HL-60 (cell line): ENCODE data around the gene MET.

Experiments
- GABPA ChIP-seq: IDR thresholded peaks from 2 replicates; pipeline ENCODE4 v1.6.1; 2012; ENCODE audit warnings: low read depth
- POLR2AphosphoS5 ChIP-seq: IDR thresholded peaks from 2 replicates; pipeline ENCODE4 v1.6.1; 2012; ENCODE audit warnings: low read depth
- SPI1 ChIP-seq: IDR thresholded peaks from 2 replicates; pipeline ENCODE4 v1.6.1; 2012; ENCODE audit warnings: low read depth, mild to moderate bottlenecking, borderline replicate concordance
- TF ChIP-seq, protein P1 (sequence below): IDR thresholded peaks from one replicate; pipeline ENCODE4 v1.5.1; 2011; ENCODE audit warnings: low read length, control low read depth, inconsistent platforms; ENCODE audit not compliant: insufficient read depth
- TF ChIP-seq, protein P2 (sequence below): IDR thresholded peaks from 2 replicates; pipeline ENCODE4 v1.6.1; 2012; ENCODE audit warnings: low read depth; ENCODE audit not compliant: insufficient replicate concordance

DNA sequence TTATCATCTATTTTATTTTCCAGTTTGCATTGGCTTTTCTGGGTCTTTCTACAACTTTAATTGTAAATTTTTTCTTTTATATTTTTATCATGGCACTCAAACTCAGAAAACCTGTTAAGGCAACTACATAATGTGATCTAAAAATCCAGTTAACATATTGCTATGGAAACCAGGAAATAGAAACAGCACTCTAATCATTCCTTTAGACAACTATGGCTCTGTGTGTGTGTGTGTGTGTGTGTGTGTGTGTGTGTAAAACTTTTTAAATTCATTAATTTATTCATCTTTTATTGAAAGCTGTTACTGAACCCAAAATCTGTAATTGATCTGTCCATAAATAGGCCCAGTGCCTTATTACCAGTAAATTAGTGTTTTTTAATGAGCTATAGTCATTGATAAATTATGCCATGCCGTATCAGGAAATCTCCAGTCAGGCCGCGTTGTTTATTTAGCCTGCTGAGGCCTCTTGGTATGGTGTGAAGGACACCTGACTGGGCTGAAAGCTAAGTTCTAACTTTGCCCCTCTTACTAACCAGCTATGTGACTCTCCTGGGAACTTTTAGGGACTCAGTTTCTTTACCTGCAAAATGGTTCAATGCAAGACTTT, 1.5 kb upstream of the MET start:
- TF ChIP-seq, protein P1, sequence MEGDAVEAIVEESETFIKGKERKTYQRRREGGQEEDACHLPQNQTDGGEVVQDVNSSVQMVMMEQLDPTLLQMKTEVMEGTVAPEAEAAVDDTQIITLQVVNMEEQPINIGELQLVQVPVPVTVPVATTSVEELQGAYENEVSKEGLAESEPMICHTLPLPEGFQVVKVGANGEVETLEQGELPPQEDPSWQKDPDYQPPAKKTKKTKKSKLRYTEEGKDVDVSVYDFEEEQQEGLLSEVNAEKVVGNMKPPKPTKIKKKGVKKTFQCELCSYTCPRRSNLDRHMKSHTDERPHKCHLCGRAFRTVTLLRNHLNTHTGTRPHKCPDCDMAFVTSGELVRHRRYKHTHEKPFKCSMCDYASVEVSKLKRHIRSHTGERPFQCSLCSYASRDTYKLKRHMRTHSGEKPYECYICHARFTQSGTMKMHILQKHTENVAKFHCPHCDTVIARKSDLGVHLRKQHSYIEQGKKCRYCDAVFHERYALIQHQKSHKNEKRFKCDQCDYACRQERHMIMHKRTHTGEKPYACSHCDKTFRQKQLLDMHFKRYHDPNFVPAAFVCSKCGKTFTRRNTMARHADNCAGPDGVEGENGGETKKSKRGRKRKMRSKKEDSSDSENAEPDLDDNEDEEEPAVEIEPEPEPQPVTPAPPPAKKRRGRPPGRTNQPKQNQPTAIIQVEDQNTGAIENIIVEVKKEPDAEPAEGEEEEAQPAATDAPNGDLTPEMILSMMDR: no peak
- TF ChIP-seq POLR2AphosphoS5: no peak
- TF ChIP-seq, protein P2, sequence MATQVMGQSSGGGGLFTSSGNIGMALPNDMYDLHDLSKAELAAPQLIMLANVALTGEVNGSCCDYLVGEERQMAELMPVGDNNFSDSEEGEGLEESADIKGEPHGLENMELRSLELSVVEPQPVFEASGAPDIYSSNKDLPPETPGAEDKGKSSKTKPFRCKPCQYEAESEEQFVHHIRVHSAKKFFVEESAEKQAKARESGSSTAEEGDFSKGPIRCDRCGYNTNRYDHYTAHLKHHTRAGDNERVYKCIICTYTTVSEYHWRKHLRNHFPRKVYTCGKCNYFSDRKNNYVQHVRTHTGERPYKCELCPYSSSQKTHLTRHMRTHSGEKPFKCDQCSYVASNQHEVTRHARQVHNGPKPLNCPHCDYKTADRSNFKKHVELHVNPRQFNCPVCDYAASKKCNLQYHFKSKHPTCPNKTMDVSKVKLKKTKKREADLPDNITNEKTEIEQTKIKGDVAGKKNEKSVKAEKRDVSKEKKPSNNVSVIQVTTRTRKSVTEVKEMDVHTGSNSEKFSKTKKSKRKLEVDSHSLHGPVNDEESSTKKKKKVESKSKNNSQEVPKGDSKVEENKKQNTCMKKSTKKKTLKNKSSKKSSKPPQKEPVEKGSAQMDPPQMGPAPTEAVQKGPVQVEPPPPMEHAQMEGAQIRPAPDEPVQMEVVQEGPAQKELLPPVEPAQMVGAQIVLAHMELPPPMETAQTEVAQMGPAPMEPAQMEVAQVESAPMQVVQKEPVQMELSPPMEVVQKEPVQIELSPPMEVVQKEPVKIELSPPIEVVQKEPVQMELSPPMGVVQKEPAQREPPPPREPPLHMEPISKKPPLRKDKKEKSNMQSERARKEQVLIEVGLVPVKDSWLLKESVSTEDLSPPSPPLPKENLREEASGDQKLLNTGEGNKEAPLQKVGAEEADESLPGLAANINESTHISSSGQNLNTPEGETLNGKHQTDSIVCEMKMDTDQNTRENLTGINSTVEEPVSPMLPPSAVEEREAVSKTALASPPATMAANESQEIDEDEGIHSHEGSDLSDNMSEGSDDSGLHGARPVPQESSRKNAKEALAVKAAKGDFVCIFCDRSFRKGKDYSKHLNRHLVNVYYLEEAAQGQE: no peak
- TF ChIP-seq GABPA: no peak
- no peak for TF ChIP-seq SPI1
